Measurements from ENCODE around the gene TOMM6.

TOMM6 gene

GRCh38 chr6:41748542-41748941 lies 39.0 kb upstream of the TOMM6 start:
- Histone ChIP-seq H3K4me3 (ENCODE audit: low read depth, low read length) (no peak overlapping the region), H3K27ac (ENCODE audit: low read depth, low read length) (no peak overlapping the region), H3K4me1 (ENCODE audit: control insufficient read depth, insufficient read depth, low read length) (no peaks in the 10 kb centered on the region), H3K36me3 (ENCODE audit: control insufficient read depth, insufficient read depth, low read length) (no peaks in the 10 kb centered on the region), H3K9me3 (ENCODE audit: control insufficient read depth, insufficient read depth, low read length) (no peaks in the 10 kb centered on the region), H3K9ac (ENCODE audit: low read depth, low read length) (no peak overlapping the region), H3K27me3 (ENCODE audit: control insufficient read depth, insufficient read depth, low read length) (no peaks in the 10 kb centered on the region)

GRCh38 chr6:41750374-41750773 lies 37.1 kb upstream of the TOMM6 start:
- H3K4me3 ChIP-seq (ENCODE audit: low read depth, low read length), result no peak overlapping the region

GRCh38 chr6:41755895-41756294 lies 31.6 kb upstream of the TOMM6 start:
- Histone ChIP-seq H3K4me3 (ENCODE audit: low read depth, low read length) (no peak overlapping the region), H3K4me1 (ENCODE audit: control insufficient read depth, insufficient read depth, low read length) (no peaks in the 10 kb centered on the region), H3K27ac (ENCODE audit: low read depth, low read length) (no peak overlapping the region), H3K36me3 (ENCODE audit: control insufficient read depth, insufficient read depth, low read length) (no peaks in the 10 kb centered on the region), H3K27me3 (ENCODE audit: control insufficient read depth, insufficient read depth, low read length) (no peaks in the 10 kb centered on the region), H3K9me3 (ENCODE audit: control insufficient read depth, insufficient read depth, low read length) (no peaks in the 10 kb centered on the region), H3K9ac (ENCODE audit: low read depth, low read length) (no peak overlapping the region)

More at GRCh38 chr6:41750374-41750773, 37.1 kb upstream of the TOMM6 start:
- Histone ChIP-seq H3K27ac (ENCODE audit: low read depth, low read length) (no peak overlapping the region), H3K4me1 (ENCODE audit: control insufficient read depth, insufficient read depth, low read length) (no peaks in the 10 kb centered on the region), H3K27me3 (ENCODE audit: control insufficient read depth, insufficient read depth, low read length) (no peaks in the 10 kb centered on the region), H3K9me3 (ENCODE audit: control insufficient read depth, insufficient read depth, low read length) (no peaks in the 10 kb centered on the region), H3K9ac (ENCODE audit: low read depth, low read length) (no peak overlapping the region), H3K36me3 (ENCODE audit: control insufficient read depth, insufficient read depth, low read length) (no peaks in the 10 kb centered on the region)

GRCh38 chr6:41756354-41756753 lies 31.1 kb upstream of the TOMM6 start:
- Histone ChIP-seq H3K9me3 (ENCODE audit: control insufficient read depth, insufficient read depth, low read length) (no peaks in the 10 kb centered on the region), H3K27ac (ENCODE audit: low read depth, low read length) (no peak overlapping the region), H3K9ac (ENCODE audit: low read depth, low read length) (no peak overlapping the region), H3K4me1 (ENCODE audit: control insufficient read depth, insufficient read depth, low read length) (no peaks in the 10 kb centered on the region), H3K36me3 (ENCODE audit: control insufficient read depth, insufficient read depth, low read length) (no peaks in the 10 kb centered on the region), H3K27me3 (ENCODE audit: control insufficient read depth, insufficient read depth, low read length) (no peaks in the 10 kb centered on the region), H3K4me3 (ENCODE audit: low read depth, low read length) (no peak overlapping the region)

- Histone ChIP-seq H3K9ac (ENCODE audit: low read depth, low read length) (no peak overlapping the region), H3K27ac (ENCODE audit: low read depth, low read length) (no peak overlapping the region), H3K9me3 (ENCODE audit: control insufficient read depth, insufficient read depth, low read length) (no peaks in the 10 kb centered on the region), H3K4me1 (ENCODE audit: control insufficient read depth, insufficient read depth, low read length) (no peaks in the 10 kb centered on the region), H3K36me3 (ENCODE audit: control insufficient read depth, insufficient read depth, low read length) (no peaks in the 10 kb centered on the region), H3K27me3 (ENCODE audit: control insufficient read depth, insufficient read depth, low read length) (no peaks in the 10 kb centered on the region), H3K4me3 (ENCODE audit: low read depth, low read length) (no peak overlapping the region)
Measured at GRCh38 chr6:41757271-41757670, 30.2 kb upstream of the TOMM6 start.

- no peaks in the 10 kb centered on the region for H3K4me1 ChIP-seq (ENCODE audit: control insufficient read depth, insufficient read depth, low read length)
- H3K9me3 ChIP-seq (ENCODE audit: control insufficient read depth, insufficient read depth, low read length), result no peaks in the 10 kb centered on the region
- H3K36me3 ChIP-seq (ENCODE audit: control insufficient read depth, insufficient read depth, low read length), result no peaks in the 10 kb centered on the region
- H3K4me3 ChIP-seq (ENCODE audit: low read depth, low read length), result no peak overlapping the region
- H3K27me3 ChIP-seq (ENCODE audit: control insufficient read depth, insufficient read depth, low read length), result no peaks in the 10 kb centered on the region
- H3K9ac ChIP-seq (ENCODE audit: low read depth, low read length), result no peak overlapping the region
- no peak overlapping the region for H3K27ac ChIP-seq (ENCODE audit: low read depth, low read length)
Measured at GRCh38 chr6:41757931-41758640, 29.4 kb upstream of the TOMM6 start.

GRCh38 chr6:41758641-41759035 lies 28.9 kb upstream of the TOMM6 start:
- Histone ChIP-seq H3K27ac (ENCODE audit: low read depth, low read length) (no peak overlapping the region), H3K27me3 (ENCODE audit: control insufficient read depth, insufficient read depth, low read length) (no peaks in the 10 kb centered on the region), H3K9me3 (ENCODE audit: control insufficient read depth, insufficient read depth, low read length) (no peaks in the 10 kb centered on the region), H3K9ac (ENCODE audit: low read depth, low read length) (no peak overlapping the region), H3K4me3 (ENCODE audit: low read depth, low read length) (no peak overlapping the region), H3K4me1 (ENCODE audit: control insufficient read depth, insufficient read depth, low read length) (no peaks in the 10 kb centered on the region), H3K36me3 (ENCODE audit: control insufficient read depth, insufficient read depth, low read length) (no peaks in the 10 kb centered on the region)

GRCh38 chr6:41759106-41759904 lies 28.2 kb upstream of the TOMM6 start:
- H3K9ac ChIP-seq (ENCODE audit: low read depth, low read length), result no peak overlapping the region
- no peak overlapping the region for H3K27ac ChIP-seq (ENCODE audit: low read depth, low read length)
- no peaks in the 10 kb centered on the region for H3K4me1 ChIP-seq (ENCODE audit: control insufficient read depth, insufficient read depth, low read length)
- H3K9me3 ChIP-seq (ENCODE audit: control insufficient read depth, insufficient read depth, low read length), result no peaks in the 10 kb centered on the region
- no peaks in the 10 kb centered on the region for H3K36me3 ChIP-seq (ENCODE audit: control insufficient read depth, insufficient read depth, low read length)
- H3K4me3 ChIP-seq (ENCODE audit: low read depth, low read length), result no peak overlapping the region
- no peaks in the 10 kb centered on the region for H3K27me3 ChIP-seq (ENCODE audit: control insufficient read depth, insufficient read depth, low read length)

- Histone ChIP-seq H3K4me1 (ENCODE audit: control insufficient read depth, insufficient read depth, low read length) (no peaks in the 10 kb centered on the region), H3K27ac (ENCODE audit: low read depth, low read length) (no peak overlapping the region), H3K4me3 (ENCODE audit: low read depth, low read length) (no peak overlapping the region), H3K9ac (ENCODE audit: low read depth, low read length) (no peak overlapping the region), H3K36me3 (ENCODE audit: control insufficient read depth, insufficient read depth, low read length) (no peaks in the 10 kb centered on the region), H3K9me3 (ENCODE audit: control insufficient read depth, insufficient read depth, low read length) (no peaks in the 10 kb centered on the region), H3K27me3 (ENCODE audit: control insufficient read depth, insufficient read depth, low read length) (no peaks in the 10 kb centered on the region)
Measured at GRCh38 chr6:41759905-41760579, 27.5 kb upstream of the TOMM6 start.

GRCh38 chr6:41763470-41763869 lies 24.0 kb upstream of the TOMM6 start:
- Histone ChIP-seq H3K4me3 (ENCODE audit: low read depth, low read length) (no peak overlapping the region), H3K9ac (ENCODE audit: low read depth, low read length) (no peak overlapping the region), H3K4me1 (ENCODE audit: control insufficient read depth, insufficient read depth, low read length) (no peaks in the 10 kb centered on the region), H3K36me3 (ENCODE audit: control insufficient read depth, insufficient read depth, low read length) (no peaks in the 10 kb centered on the region), H3K27ac (ENCODE audit: low read depth, low read length) (no peak overlapping the region), H3K27me3 (ENCODE audit: control insufficient read depth, insufficient read depth, low read length) (no peaks in the 10 kb centered on the region), H3K9me3 (ENCODE audit: control insufficient read depth, insufficient read depth, low read length) (no peaks in the 10 kb centered on the region)

All from HUES48 (cell line).